Activated CD4-positive, CD25-positive, alpha-beta regulatory T cell treated with anti-CD3 and anti-CD28 coated beads, Interleukin-2, amount 50 U/mL, for 16 hours (primary cell): ENCODE measurements around the gene NKX6-2.
"Not testable (repeated sequence)": the region's sequence is repeated elsewhere in the genome, so short reads cannot be mapped to it uniquely, and the experiment has no call there.

Experiments used
- DNase-seq: peaks from one replicate; pipeline ENCODE4 v3.0.0-alpha.2; 2020; ENCODE audit warnings: low read depth, low spot score

Gene NKX6-2

GRCh38 chr10:132785723-132786475 is at the start of gene NKX6-2:
Gene NKX6-2, minus strand, starts transcription at chr10:132786147. Its CDS starts 199 bp downstream, at chr10:132785948.
- DNase-seq = no peak

DNA sequence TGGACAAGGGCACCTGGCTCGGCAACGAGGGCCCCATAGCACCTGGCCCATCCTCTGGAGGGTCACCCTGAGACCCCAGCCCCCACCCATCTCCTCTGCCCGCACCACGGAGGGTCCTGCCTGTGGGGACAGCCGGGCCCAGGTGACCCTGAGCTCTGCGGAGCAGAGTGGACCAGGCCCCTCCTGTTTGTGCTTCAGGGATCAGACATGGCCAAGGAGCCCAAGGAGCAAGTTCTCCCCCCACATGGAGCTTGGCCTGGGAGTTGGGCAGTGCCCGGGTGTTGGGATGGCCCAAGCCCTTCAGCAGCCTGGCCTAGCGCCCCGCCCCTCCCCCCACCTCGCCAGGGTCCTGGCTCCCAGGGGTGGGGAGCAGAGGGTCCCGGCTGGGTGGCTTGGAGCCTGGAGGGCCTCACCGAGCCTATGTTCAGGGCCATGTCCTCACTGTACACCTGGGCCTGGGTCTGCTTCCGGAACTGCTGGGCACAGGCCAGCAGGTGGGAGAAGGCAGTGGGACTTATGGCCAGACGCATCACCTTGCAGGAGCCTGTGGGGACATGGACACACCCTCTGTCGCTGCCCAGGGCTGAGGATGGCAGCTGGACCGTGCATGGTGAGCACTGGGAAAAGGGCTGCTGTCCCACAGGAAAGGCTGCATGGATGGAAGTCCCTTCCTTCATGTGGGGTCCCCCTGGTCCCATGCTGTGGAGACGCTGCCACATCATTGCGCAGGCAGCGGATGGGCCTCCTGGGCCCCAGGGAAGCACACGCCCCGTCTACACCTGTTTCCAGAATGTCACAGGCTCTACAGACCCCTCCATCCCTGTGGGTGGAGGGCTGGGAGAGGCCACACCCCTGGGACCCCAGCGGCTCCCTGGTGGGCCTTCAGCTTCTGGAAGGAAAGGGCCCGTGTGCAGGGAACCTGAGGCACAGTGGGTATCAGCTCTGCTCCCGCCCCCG is 49.2 kb upstream of the NKX6-2 start:
- DNase-seq = no peak

- DNase-seq = no peak
These were observed 48.4 kb upstream of the NKX6-2 start for GRCh38 chr10:132834311-132834761.

DNA sequence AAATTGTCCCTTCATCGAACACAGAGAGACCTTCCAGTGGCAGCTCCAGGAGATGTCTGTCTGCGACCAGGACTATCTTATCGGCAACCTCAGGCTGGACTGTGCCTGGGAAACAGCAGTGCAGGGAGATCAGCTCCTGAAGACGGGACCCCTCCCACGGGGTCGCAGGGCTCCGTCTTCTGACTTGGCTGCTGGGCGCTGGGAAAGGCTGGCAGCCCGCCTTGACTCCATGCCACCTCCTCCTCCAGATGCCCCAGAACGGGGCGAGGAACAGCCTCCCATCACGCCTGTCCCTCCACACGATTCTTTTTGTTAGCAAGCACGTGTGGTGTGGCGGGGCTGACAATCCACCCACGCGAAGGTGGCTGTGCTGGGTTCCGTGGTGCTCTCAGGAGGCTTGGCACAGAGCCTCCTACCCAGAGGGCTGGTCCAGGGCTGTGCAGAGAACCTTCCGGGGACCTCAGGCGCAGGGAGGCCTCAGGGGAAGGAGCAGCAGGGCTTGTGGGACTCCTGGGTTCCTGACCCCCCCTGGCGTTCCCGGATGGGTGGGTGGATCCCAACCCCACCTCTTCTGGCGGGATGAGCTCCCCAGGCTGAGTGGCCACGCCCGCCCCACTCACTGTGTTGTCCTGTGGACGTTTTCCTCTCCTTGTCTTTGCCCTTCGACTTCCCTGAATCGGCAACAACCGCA is 47.6 kb upstream of the NKX6-2 start:
- no peak for DNase-seq

- DNase-seq = no peak
These were observed 46.4 kb upstream of the NKX6-2 start for GRCh38 chr10:132832186-132832969.

DNA sequence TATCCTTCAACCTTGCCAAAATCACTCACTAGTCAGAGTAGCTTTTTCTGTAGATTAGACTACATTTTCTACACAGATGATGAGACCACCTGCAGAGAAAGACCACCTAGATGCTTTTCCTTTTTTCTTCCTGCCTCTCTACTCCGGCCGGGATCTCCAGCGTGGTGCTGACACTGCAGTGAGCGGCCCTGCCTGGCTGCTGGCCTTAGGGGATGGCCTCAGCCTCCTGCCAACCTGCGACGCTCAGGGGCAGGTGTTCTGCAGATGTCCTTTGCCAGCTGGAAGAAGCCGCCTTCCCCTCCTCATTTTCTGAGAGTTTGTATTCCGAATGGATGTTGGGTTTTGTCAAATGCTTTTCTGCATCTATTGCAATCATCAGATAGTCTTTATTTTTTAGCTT is 43.5 kb upstream of the NKX6-2 start:
- no peak for DNase-seq

GRCh38 chr10:132828681-132829080 is 42.7 kb upstream of the NKX6-2 start:
- no peak for DNase-seq

DNA sequence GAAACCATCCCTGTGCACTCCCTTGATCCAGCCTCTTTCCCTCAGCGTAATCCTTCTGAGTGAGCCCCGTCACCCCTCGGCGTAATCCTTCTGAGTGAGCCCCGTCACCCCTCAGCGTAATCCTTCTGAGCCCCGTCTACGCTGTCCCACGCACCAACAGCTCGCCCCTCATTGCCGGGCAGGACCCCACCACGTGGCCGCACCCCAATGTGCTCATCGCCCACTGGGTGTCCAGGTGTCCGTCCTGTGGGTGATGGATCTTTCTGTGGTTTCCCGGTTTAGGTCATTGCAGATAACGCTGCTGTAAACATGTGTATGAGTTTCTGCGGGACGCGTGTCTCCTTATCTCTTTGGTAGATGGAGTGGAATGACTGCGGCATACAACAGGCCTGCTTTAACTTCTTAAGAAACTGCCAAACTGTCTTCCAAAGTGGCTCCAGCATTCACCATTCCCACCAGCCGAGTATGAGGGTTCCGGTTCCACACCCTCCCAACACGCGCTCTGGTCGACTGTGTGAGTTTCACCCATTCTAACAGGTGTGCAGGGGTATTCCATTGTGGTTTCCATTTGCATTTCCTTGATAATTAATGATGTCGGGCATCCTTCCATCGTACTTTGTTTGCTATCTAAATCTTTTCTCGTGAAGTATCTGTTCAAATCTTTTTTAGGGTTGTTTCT is 42.1 kb upstream of the NKX6-2 start:
- DNase-seq = no peak

DNA sequence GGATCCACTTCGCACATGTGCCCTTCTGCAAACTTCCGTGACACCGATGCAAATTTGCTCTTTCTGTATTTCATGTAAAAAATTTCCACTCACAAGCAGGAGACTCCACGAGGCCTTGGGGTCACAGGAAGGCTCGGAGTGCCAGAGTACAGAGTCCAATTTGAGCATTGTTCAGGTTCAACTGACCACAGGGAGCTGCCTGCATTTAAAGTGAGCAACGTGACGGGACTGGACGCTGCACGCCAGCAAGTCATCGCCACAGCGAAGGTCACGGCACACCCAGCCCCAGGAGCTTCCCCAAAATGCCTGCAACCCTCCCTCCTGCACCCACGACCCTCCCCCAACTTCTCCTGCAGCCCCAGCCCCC is 41.5 kb upstream of the NKX6-2 start:
- no peak for DNase-seq

DNA sequence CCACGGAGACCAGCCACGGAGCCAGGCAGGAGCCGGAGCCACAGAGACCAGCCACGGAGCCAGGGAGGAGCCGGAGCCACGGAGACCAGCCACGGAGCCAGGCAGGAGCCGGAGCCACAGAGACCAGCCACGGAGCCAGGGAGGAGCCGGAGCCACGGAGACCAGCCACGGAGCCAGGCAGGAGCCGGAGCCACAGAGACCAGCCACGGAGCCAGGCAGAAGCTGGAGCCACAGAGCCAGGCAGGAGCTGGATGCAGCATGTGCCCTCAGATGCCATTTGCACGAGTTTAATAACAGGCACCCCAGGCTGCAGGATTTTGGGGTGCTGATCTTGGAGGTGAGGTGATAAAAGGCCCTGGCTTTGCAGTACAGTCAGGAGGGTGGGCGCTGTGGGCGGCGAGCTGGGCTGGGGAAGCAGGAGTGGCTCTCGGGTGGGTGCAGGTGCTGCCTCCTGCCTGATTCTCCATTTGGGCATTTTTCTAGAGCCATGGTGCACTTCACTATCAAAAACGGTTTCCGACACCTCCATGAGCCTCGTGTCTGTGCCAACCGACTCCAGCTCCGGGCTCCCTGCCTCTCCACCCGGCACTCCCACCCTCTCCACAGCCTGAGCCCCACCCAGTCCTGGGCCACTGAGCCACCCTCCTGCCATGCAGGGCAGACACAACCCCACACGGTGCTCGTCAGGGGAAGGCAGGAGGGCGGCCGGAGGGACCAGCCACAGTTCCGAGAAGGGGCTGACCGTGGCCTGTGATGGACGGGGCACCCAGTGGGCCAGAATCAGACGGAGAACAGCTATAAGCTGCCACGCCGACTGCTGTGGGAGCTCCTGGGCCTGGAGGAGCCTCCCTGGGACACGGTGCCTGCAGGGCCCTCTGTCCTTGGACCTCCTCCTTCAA is 40.8 kb upstream of the NKX6-2 start:
- no peak for DNase-seq

- not testable (repeated sequence) for DNase-seq
These were observed 40.0 kb upstream of the NKX6-2 start for GRCh38 chr10:132825783-132826523.

- no peak for DNase-seq
These were observed 34.1 kb upstream of the NKX6-2 start for GRCh38 chr10:132820056-132820455.

DNA sequence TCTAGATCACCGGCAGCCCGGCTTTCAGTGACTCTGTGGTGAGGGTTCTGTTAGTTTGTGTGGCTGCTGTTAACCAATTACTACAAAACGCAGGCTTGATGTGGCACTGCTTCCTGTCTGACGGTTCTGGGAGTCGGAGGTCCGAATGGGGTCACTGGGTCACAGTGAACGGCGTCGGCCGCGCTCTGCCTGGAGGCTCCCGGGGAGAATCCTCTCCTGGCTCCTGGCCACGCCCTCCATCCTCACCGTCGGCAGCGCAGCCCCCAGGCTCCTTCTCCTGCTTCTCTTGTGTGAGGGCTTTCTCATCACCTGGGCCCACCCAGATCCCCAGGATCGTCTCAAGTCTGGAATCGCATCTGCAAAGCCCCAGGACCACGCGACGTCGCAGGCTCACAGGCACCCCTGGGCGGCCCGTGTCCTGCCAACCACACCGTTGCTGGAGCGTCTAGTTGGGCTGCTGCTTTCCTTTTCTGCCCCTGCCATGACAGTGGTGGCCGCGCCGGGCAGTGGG is 31.8 kb upstream of the NKX6-2 start:
- DNase-seq = no peak

- no peak for DNase-seq
These were observed 30.8 kb upstream of the NKX6-2 start for GRCh38 chr10:132816718-132817117.

DNA sequence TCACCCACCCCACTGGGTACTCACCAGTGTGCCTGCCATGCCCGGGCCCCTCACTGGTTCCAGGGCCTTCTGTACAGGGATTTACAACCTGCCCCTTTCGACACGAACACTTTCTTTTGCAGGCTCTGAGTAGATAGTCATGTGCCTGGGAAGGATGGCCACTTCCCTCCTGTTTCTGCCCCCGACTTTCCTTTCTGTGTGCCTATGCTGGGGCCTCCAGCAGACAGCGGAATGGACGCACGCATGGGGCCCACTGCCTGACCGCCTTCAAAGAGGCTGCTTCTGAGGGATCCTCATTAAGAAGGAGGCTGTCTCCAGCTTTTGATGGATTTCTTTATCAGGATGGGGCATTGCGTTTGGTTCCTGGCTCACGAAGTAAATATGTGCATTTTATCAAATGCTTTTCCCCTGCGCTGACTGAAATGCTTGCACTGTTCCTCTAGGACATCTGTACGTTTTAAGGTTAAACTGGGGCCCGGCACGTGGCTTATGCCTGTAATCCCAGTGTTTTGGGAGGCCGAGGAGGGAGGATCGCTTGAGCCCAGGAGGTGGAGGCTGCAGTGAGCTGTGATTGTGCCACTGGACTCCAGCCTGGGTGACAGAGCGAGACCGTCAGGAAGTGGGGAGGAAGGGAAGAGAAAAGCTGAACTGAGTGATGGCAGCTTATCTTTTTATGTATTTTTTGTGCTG is 29.4 kb upstream of the NKX6-2 start:
- DNase-seq = no peak

GRCh38 chr10:132814469-132814856 is 28.5 kb upstream of the NKX6-2 start:
- DNase-seq = no peak

GRCh38 chr10:132813560-132814468 is 27.9 kb upstream of the NKX6-2 start:
- DNase-seq = no peak
